B cell (primary cell): ENCODE measurements around the gene HCN2. TPM values are rescaled to one million over a fixed set of nuclear protein-coding genes. Genes with fewer than 3 reads are reported as not detected.

Source experiments
- ATAC-seq: fragments of 200-7000 bp; cut with Tn5 transposase; one replicate; pipeline ENCODE4 v1.10.0; 2021; ENCODE audit warnings: low read depth, mild to moderate bottlenecking, moderate number of reproducible peaks, moderate library complexity
- CTCF ChIA-PET: fragments of 350-600 bp; sonication (Branson Sonifier 250); formaldehyde crosslinking; loops from one replicate; lab custom pipeline; 2021; ENCODE audit warnings: antibody characterized with exemption, inconsistent platforms; lab: Charles Lee
- POLR2A ChIA-PET: fragments of 350-600 bp; sonication (Branson Sonifier 250); formaldehyde crosslinking; loops from one replicate; lab custom pipeline; 2021; ENCODE audit warnings: antibody characterized with exemption; lab: Charles Lee
- DNase-seq: peaks from one replicate; pipeline ENCODE4 v3.0.0; 2013
- H2AFZ ChIP-seq: 2 replicates; pipeline ENCODE4 v1.6.1; 2012; ENCODE audit warnings: mild to moderate bottlenecking, low read depth, low read length; ENCODE audit not compliant: insufficient read depth, poor library complexity, severe bottlenecking
- H3K27ac ChIP-seq, 2 donors: 1 replicate in 1 of 2; 2 replicates in 1 of 2; pipeline ENCODE4 v1.5.1; 2012 to 2013; ENCODE audit warnings: low read length in 2 of 2, mild to moderate bottlenecking in 2 of 2, moderate library complexity in 1 of 2
- H3K27me3 ChIP-seq, 4 experiments: fragments of 200-600 bp in 1 of 4; sonication (generic) in 1 of 4; replicated peaks in 1 of 4; 1 replicate in 2 of 4; 2 replicates in 2 of 4; pipeline versions ENCODE4 v1.6.1 to v1.7.0; 2013 to 2016; ENCODE audit warnings: low read length in 3 of 4, mild to moderate bottlenecking in 2 of 4, mixed read lengths in 1 of 4, moderate library complexity in 1 of 4; ENCODE audit not compliant: insufficient read depth in 4 of 4, control insufficient read depth in 3 of 4; ENCODE audit errors: control extremely low read depth in 1 of 4
- H3K36me3 ChIP-seq, 2 experiments: replicated peaks in 1 of 2; 1 replicate in 1 of 2; 2 replicates in 1 of 2; pipeline versions ENCODE4 v1.6.1 to v1.7.1; 2013; ENCODE audit warnings: low read length in 1 of 2; ENCODE audit not compliant: insufficient read depth in 2 of 2, control insufficient read depth in 1 of 2; ENCODE audit errors: control extremely low read depth in 1 of 2, extremely low read depth in 1 of 2
- H3K4me1 ChIP-seq, 2 donors: fragments of 200-600 bp in 1 of 2; sonication (generic) in 1 of 2; 1 replicate in 1 of 2; 2 replicates in 1 of 2; pipeline versions ENCODE4 v1.5.1 to v1.6.1; 2013 to 2017; ENCODE audit warnings: low read length in 2 of 2; ENCODE audit not compliant: control insufficient read depth in 2 of 2, insufficient read depth in 2 of 2
- H3K4me2 ChIP-seq: replicated peaks from 2 replicates; pipeline ENCODE3; 2012; ENCODE audit warnings: mild to moderate bottlenecking, low read depth, low read length; ENCODE audit not compliant: poor library complexity, severe bottlenecking
- H3K4me3 ChIP-seq, 5 experiments: fragments of 200-600 bp in 1 of 5; sonication (generic) in 1 of 5; 1 replicate in 3 of 5; 2 replicates in 2 of 5; pipeline versions ENCODE4 v1.5.1 to v1.7.0; 2011 to 2016; ENCODE audit warnings: low read length in 4 of 5, mild to moderate bottlenecking in 4 of 5, low read depth in 2 of 5, control low read depth in 1 of 5, moderate library complexity in 1 of 5; ENCODE audit not compliant: insufficient read depth in 1 of 5; ENCODE audit errors: control extremely low read depth in 1 of 5, extremely low read depth in 1 of 5
- H3K79me2 ChIP-seq: fragments of 200-600 bp; sonication (generic); one replicate; pipeline ENCODE4 v1.6.0; 2016; ENCODE audit warnings: low read length; ENCODE audit not compliant: control insufficient read depth, insufficient read depth
- H3K9ac ChIP-seq: fragments of 200-600 bp; sonication (generic); 2 replicates; pipeline ENCODE4 v1.6.1; 2017; ENCODE audit warnings: mild to moderate bottlenecking, low read length, moderate library complexity
- H3K9me3 ChIP-seq, 3 donors: one replicate each; pipeline versions ENCODE4 v1.6.1 to v1.7.1; 2013; ENCODE audit warnings: low read length in 2 of 3; ENCODE audit not compliant: control insufficient read depth in 2 of 3, insufficient read depth in 1 of 3; ENCODE audit errors: control extremely low read depth in 1 of 3
- H4K20me1 ChIP-seq: 2 replicates; pipeline ENCODE4 v1.6.0; 2012; ENCODE audit warnings: mild to moderate bottlenecking, low read length; ENCODE audit not compliant: insufficient read depth, control insufficient read depth, poor library complexity, severe bottlenecking
- H3K27ac Mint-ChIP-seq: one replicate; pipeline ENCODE4 v1.8.0; 2021; ENCODE audit warnings: mixed read lengths
- H3K27me3 Mint-ChIP-seq: one replicate; pipeline ENCODE4 v1.8.0; 2021; ENCODE audit warnings: mixed read lengths
- H3K4me1 Mint-ChIP-seq: one replicate; pipeline ENCODE4 v1.8.0; 2021; ENCODE audit warnings: mixed read lengths
- H3K4me3 Mint-ChIP-seq: one replicate; pipeline ENCODE4 v1.8.0; 2021; ENCODE audit warnings: mixed read lengths
- H3K9me3 Mint-ChIP-seq: one replicate; pipeline ENCODE4 v1.8.0; 2022; ENCODE audit warnings: mixed read lengths; ENCODE audit not compliant: insufficient read depth
- CTCF ChIP-seq: fragments of 200-600 bp; IDR thresholded peaks from one replicate; pipeline ENCODE4 v1.8.0; 2022; ENCODE audit warnings: antibody characterized with exemption, mild to moderate bottlenecking
- EZH2 ChIP-seq: IDR thresholded peaks from 2 replicates; pipeline ENCODE4 v1.6.1; 2012; ENCODE audit warnings: borderline replicate concordance, low read depth, mild to moderate bottlenecking, moderate library complexity, low read length; ENCODE audit not compliant: insufficient read depth, poor library complexity, severe bottlenecking
- WGBS: methylation state at CpG from one replicate; pipeline ENCODE4 v1.1.5; 2013; ENCODE audit warnings: missing lambda C conversion rate; ENCODE audit not compliant: insufficient coverage; 5-methylcytosine and 5-hydroxymethylcytosine counted together
- intact Hi-C: fragments of 100-400 bp; cut with micrococcal nuclease; formaldehyde crosslinking; loops from one replicate; pipeline ENCODE4 v1.10.0; 2022
- polyA plus RNA-seq: library from polyadenylated mRNA; depleted of rRNA; stranded (reverse); fragments of >200 nt; gene quantifications from 2 replicates; pipeline ENCODE4 v1.2.3, GENCODE V29; 2012
- total RNA-seq, 2 donors: library from RNA; stranded (reverse); fragments of 120-200 nt in 1 of 2; gene quantifications; 1 replicate in 1 of 2; 2 replicates in 1 of 2; pipeline versions ENCODE4 v1.2.3 to v1.2.4, GENCODE V29; 2013 to 2022

The HCN2 gene
- total and polyA plus RNA-seq, 2 donors (not counting 1 experiment from before 2014, with no cell fraction given) = 0.27 to 0.57 TPM

DNA sequence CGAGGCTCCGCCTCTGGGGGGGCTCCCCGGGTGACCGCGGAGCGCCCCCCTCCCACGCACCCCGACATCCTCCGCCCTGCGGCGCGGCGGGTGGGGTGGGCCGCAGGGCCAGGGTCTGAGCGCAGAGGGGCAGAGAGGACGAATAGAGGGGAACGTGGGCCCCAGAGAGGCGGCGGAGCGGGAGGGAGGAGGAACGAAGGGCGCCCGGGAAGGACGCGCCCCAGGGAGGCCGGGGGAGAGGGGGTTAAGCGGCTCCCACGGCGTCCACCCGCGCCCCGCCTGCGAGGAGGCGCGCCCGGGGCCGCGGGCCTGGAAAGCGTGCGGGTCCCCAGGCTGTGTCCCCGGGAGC, 1.0 kb downstream of the HCN2 start:
- Histone ChIP-seq H3K27ac (no peak overlapping the region), H3K9me3 (peaks cover 0 to 14% (median 0%) of the 10 kb centered on the region in 3 donors), H3K4me2 (peak overlapping the region; percentile 66), H3K4me1 (peaks cover 17% of the 10 kb centered on the region in 2 donors), H4K20me1 (no peaks in the 10 kb centered on the region), H3K79me2 (no peaks in the 10 kb centered on the region), H3K36me3 (no peaks in the 10 kb centered on the region), H2AFZ (no peak overlapping the region), H3K27me3 (peaks cover 0 to 50% (median 21%) of the 10 kb centered on the region in 4 experiments), H3K4me3 (no peak overlapping the region), H3K9ac (no peak overlapping the region)
- Mint-ChIP-seq H3K27me3 (peaks cover 21% of the 10 kb centered on the region), H3K9me3 (no peaks in the 10 kb centered on the region), H3K4me3 (no peak overlapping the region), H3K4me1 (peaks cover 15% of the 10 kb centered on the region), H3K27ac (no peak overlapping the region)
- POLR2A ChIA-PET = no interaction called here
- TF ChIP-seq EZH2 (no peak), CTCF (no peak)
- CTCF ChIA-PET = no interaction called here
- WGBS = 17% methylated on average over 34 of the region's 41 CpGs
- DNase-seq = no peak
- no peak for ATAC-seq
- intact Hi-C loops = no loop called here

- Mint-ChIP-seq H3K27me3 (peaks cover 20% of the 10 kb centered on the region), H3K4me1 (peaks cover 15% of the 10 kb centered on the region), H3K27ac (no peak overlapping the region), H3K9me3 (no peaks in the 10 kb centered on the region), H3K4me3 (peak overlapping the region; percentile 47)
- intact Hi-C loops = no loop called here
- ChIA-PET POLR2A (no interaction called here), CTCF (no interaction called here)
- H3K4me1 ChIP-seq = peaks cover 17% of the 10 kb centered on the region in 2 donors
- H3K9ac ChIP-seq = no peak overlapping the region
- no peak overlapping the region for H3K4me3 ChIP-seq
- no peaks in the 10 kb centered on the region for H3K79me2 ChIP-seq
- no peaks in the 10 kb centered on the region for H4K20me1 ChIP-seq
- no peak overlapping the region for H3K27ac ChIP-seq
- peaks cover 0 to 52% (median 19%) of the 10 kb centered on the region in 4 experiments for H3K27me3 ChIP-seq
- H2AFZ ChIP-seq = no peak overlapping the region
- peaks cover 0 to 14% (median 0%) of the 10 kb centered on the region in 3 donors for H3K9me3 ChIP-seq
- 41% methylated on average over 72 of the region's 75 CpGs for WGBS
- TF ChIP-seq CTCF (no peak), EZH2 (no peak)
- no peak for ATAC-seq
- no peaks in the 10 kb centered on the region for H3K36me3 ChIP-seq
- DNase-seq = no peak
- peak overlapping the region; percentile 66 for H3K4me2 ChIP-seq
Observed at GRCh38 chr19:591099-591958, 1.6 kb downstream of the HCN2 start.
